NB4 (cell line): Measurements from ENCODE around the gene FBXL22.

Experiments used
- DNase-seq: peaks from one replicate; pipeline ENCODE4 v3.0.0; 2010; ENCODE audit warnings: low read depth
- H3K4me3 ChIP-seq: one replicate; pipeline ENCODE4 v1.5.1; 2011; ENCODE audit warnings: mild to moderate bottlenecking, low read depth, low read length, moderate library complexity
- MAX ChIP-seq: IDR thresholded peaks from 2 replicates; pipeline ENCODE4 v1.6.1; 2011; ENCODE audit warnings: low read depth, low read length
- MYC ChIP-seq: IDR thresholded peaks from 2 replicates; pipeline ENCODE4 v1.6.1; 2011; ENCODE audit warnings: low read depth, low read length
- POLR2A ChIP-seq: IDR thresholded peaks from 2 replicates; pipeline ENCODE4 v1.6.1; 2011; ENCODE audit warnings: mild to moderate bottlenecking; ENCODE audit not compliant: insufficient read length; ENCODE audit errors: extremely low read depth
- TF ChIP-seq, protein P1 (sequence below): IDR thresholded peaks from one replicate; pipeline ENCODE4 v1.5.1; 2012; ENCODE audit warnings: low read depth, low read length

Gene FBXL22

GRCh38 chr15:63556736-63557135 lies 40.5 kb upstream of the FBXL22 start:
- DNase-seq, result no peak
- H3K4me3 ChIP-seq, result no peak overlapping the region
- TF ChIP-seq POLR2A (no peak), MYC (no peak), MAX (no peak)
- TF ChIP-seq, protein P1, sequence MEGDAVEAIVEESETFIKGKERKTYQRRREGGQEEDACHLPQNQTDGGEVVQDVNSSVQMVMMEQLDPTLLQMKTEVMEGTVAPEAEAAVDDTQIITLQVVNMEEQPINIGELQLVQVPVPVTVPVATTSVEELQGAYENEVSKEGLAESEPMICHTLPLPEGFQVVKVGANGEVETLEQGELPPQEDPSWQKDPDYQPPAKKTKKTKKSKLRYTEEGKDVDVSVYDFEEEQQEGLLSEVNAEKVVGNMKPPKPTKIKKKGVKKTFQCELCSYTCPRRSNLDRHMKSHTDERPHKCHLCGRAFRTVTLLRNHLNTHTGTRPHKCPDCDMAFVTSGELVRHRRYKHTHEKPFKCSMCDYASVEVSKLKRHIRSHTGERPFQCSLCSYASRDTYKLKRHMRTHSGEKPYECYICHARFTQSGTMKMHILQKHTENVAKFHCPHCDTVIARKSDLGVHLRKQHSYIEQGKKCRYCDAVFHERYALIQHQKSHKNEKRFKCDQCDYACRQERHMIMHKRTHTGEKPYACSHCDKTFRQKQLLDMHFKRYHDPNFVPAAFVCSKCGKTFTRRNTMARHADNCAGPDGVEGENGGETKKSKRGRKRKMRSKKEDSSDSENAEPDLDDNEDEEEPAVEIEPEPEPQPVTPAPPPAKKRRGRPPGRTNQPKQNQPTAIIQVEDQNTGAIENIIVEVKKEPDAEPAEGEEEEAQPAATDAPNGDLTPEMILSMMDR, result no peak

GRCh38 chr15:63559753-63560152 lies 37.4 kb upstream of the FBXL22 start:
- H3K4me3 ChIP-seq, result no peak overlapping the region
- DNase-seq, result no peak
- TF ChIP-seq MAX (no peak), MYC (no peak), POLR2A (no peak)
- TF ChIP-seq, protein P1, result no peak

GRCh38 chr15:63560741-63561448 lies 36.3 kb upstream of the FBXL22 start:
- TF ChIP-seq, protein P1, result no peak
- no peak for TF ChIP-seq MYC
- TF ChIP-seq MAX, result no peak
- TF ChIP-seq POLR2A, result no peak
- DNase-seq, result no peak
- no peak overlapping the region for H3K4me3 ChIP-seq

DNA sequence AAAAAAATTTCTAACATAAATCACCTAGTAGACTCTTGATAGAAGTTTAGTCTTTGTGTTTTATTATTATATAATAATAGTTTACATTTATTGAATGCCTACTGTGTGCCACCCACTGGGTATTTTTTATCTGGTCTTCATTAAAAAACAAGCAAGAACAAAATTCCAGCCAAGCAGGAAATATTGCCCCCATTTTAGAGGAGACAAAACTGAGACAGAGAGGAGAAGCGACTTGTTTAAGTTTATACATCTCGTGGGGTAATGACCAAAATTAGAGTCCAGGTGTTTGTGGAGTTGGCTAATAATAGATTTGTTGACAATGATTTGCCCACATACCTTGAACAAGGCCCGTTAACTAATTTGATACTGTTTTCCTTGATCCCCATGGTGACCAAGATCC lies 33.1 kb upstream of the FBXL22 start:
- no peak overlapping the region for H3K4me3 ChIP-seq
- TF ChIP-seq MYC (no peak), POLR2A (no peak), MAX (no peak)
- TF ChIP-seq, protein P1, result no peak
- no peak for DNase-seq

GRCh38 chr15:63565536-63566186 lies 31.5 kb upstream of the FBXL22 start:
- H3K4me3 ChIP-seq, result no peak overlapping the region
- no peak for DNase-seq
- TF ChIP-seq MYC (no peak), MAX (no peak), POLR2A (no peak)
- TF ChIP-seq, protein P1, result no peak
